Epidermal melanocyte (primary cell): ENCODE measurements around the gene ADAMTSL5.

Experiments
- DNase-seq: peaks from one replicate; pipeline ENCODE4 v3.0.0; 2011; ENCODE audit warnings: low spot score; ENCODE audit not compliant: insufficient read length

ADAMTSL5 gene

DNA sequence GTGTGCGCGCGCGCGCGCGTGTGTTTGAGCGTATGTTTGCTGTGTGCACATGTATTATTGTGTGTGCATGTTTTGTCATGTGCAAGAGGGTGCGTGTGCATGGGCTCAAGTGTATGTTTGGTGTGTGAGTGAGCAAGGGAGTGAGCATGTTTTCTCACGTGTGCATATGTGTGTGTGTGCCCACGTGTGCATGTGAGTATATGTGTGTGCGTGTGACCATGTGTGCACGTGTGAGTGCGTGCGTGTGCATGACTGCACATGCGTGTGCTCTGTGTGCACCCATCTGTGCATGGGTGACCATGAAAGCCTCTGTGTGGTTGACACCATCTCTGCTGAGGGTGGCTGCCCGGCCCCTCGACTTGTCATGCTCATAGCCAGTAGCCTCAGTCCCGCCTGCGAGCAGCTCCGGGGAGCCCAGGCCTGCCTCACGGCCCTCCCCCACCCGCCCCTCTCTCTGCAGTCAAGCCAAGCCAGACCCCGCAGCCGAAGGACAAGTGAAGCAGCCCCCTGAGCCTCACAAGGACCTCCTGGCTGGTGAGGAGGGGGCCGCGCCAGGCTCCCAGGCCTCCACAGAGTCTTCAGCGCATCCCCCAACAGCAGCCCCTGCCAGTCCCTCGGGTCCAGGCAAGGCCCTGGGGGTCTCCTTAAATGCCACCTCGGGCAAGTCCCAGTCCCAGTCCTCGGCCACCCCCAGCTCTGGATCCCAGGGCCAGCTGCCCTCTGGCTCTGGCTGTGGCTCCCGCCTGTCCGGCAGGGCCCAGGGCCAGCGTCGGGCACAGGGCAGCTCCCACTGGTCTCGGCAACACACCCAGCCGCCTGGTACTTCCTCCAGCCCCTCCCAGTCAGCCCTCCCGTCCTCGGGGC is 15.9 kb downstream of the ADAMTSL5 start:
- no peak for DNase-seq

DNA sequence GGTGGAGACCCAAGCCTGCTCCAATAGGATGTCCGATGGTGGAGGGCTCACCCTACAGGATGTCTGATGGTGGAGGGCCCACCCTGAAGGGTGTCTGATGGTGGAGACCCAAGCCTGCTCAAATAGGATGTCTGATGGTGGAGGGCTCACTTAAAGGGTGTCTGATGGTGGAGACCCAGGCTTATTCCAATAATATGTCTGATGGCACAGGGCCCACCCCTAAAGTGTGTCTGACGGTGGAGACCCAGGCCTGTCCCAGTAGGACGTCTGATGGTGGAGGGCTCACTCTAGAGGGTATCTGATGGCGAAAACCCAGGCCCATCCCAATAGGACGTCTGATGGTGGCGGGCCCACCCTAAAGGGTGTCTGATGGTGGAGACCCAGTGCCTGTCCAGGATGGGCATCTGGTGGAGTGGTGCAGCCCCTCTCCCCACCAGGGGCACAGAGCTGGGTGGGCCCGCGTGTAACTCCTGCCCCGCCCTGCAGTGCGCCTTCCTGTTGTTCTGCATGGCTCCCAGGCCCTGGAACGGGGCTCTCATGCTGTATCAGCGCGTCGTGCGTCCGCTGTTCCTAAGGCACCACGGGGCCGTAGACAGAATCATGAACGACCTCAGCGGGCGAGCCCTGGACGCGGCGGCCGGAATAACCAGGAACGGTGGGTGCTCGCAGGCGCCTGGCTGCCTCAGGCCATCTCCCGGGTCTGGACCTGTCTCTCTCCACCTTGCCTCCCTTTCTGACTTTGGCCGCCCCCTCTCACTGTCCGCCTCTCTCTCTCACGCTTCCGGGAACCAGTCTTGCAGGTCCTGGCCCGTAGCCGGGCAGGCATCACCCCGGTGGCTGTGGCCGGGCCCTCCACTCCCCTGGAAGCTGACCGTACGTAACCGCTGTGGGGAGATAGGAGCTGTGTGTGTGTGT is 16.8 kb downstream of the ADAMTSL5 start:
- DNase-seq: no peak

DNA sequence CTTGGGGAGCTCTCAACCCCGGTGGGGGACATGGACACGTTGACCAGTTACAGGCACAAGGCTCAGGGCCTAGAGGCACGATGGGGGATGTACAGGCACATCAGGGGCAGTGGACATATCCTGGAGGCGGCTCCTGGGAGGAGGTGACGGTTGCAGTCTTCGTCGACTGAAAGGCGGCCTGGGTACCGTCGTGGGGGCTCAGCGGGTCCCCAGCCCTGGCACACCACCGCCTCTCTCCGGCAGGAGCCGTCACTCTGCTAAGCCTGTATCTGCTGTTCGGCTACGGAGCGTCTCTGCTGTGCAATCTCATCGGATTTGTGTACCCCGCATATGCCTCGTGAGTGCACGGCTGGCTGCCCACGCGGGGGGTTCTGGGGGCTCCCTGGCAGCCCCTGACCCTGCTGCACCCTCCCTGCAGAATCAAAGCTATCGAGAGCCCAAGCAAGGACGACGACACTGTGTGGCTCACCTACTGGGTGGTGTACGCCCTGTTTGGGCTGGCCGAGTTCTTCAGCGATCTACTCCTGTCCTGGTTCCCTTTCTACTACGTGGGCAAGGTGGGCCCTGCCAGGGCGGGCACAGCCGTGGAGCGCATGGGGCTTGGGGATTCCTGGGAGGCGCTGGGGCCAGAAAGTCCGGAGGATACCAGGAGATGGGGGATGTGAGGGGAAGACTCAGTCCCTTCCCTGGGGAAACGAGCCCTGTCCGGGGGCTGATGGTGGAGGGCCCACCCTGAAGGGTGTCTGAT is 17.6 kb downstream of the ADAMTSL5 start:
- DNase-seq: no peak

DNA sequence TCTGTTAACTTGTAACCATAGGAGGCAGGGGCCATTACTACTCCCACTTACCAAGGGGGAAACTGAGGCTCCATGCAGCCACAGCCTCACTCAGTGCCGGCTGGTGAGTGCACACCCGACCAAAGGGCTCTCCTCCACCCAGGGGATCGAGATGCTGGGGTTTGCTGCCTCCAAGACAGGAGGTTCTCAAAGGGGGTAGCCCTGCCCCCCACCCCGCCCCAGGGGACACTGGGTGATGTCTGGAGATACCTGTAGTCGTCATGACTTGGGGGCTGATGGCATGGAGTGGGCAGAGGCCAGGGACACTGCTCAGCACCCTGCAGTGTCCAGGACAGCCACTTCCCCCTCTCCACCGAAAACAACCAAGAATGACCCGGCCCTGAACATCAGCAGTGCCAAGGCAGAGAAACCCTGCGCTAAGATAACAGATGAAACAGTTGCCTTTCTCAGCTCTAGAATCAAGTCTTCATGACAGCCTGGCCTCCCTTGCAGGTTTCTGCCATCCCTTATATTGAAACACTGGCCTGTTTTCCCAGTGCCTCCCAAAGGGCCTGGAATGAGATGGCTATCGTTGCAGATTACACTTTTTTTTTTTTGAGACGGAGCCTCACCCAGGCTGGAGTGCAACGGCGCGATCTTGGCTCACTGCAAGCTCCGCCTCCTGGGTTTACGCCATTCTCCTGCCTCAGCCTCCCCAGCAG is 18.6 kb downstream of the ADAMTSL5 start:
- DNase-seq: no peak

DNA sequence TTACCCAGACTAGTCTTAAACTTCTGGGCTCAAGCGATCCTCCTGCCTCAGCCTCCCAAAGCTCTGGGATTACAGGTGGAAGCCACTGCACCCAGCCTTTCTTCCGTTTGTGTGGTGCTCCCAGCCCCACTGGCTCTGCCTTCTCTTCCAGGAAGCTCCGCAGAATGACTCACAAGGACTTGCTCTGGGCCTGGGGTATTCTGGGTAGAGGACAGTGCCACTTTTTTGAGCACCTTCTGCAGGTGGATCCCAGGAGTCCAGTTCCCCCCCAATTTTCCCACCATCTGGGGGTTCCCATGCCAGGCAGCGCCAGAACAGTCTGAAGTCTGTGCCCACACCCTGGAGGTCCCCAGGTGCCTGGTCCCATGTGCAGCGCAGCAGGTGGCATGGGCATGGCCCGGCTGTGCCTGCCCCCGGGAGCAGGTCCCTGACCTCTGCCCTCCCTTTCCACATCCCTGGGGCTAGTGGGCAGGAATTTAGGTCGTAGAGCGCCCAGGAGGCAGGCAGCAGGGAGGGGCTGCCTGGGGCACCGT is 20.3 kb downstream of the ADAMTSL5 start:
- no peak for DNase-seq

DNA sequence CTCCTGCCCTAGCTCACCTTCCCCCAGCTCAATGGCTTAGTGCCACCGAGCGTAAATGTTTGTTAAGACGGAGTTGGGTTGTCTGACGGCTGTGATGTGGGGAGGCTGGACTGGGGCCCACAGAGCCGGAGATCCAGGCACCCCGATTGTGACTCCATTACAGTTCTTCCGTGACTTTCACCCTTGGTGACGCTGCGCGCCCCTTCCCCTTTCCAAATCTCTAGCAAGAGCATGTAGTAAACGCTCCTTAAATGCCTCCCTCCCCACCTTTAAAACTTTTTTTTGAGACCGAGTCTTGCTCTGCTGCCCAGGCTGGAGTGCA is 21.0 kb downstream of the ADAMTSL5 start:
- DNase-seq: no peak

DNA sequence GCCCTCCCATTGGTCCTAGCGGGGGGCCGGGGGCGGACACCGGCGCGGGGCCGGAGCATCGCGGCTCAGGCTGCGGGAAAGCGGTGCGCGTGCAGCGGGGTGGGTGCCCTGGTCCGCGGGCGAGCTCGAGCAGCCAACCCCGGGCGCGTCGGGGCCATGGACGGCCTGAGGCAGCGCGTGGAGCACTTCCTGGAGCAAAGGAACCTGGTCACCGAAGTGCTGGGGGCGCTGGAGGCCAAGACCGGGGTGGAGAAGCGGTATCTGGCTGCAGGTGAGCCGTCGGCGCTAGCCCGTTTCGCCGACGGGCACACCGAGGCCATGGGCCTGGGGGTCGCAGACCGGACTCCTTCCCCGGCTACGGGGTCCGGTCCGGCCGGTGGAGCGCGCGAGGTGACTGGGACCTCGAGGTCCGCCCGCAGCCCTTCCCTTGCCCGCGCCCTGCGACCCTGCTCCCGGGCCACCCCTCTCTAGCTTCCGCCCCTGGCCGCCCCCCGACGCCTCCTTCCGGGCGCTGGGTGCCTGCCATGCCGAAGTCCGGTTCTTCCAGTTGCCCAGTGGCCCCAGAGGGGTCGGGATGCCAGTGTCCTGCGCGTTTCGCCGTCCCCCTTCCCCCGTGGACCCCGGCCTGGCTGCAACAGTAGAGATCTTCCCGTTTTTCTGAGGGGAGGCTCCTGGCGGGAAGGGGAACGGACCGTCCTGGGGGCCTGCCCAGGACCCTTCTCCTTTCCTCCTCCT is 21.5 kb downstream of the ADAMTSL5 start, which contains the start of gene REEP6:
REEP6 (plus strand) TSS at position 68 of the 735 bp plus-strand sequence; CDS start at position 157, 89 bp downstream.
- DNase-seq: no peak

DNA sequence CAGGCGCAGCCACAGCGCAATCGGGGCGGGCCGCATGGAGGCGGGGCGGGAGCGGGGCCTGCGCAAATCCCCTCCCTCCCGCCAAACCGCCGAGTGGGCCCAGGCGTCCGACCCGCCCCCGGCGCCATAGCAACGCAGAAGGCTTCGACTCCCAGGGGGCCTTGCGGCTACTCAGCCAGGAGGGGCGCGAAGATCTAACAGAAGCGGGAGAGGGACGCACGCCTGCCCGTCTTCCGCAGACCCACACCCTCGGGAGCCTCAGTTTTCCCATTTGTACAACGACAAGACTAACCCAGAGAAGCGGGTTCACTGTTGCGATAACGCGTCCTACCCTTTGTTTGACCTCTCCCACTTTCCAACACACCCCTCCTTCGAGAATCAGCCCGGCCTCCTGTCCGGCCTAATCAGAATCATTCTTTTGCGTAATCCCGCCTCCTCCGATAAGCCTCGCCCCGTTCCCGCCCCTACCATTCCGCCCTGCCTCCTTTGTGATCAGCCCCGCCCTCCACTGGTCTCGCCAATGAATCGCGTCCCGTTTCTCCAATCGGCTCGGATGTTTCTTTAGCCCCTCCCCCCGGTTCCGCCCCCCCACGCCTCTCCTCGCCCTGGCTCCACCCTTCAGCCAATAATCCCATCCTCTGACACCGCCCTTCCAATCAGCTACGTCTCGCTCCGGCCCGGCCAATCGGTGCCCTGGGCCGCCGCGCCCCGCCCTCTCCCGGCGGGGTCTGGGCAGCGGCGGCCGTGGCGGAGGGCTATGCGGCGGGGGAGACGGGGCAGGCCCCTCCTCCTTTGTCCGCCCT is 22.3 kb downstream of the ADAMTSL5 start, which contains the start of gene PCSK4:
PCSK4 (minus strand) TSS at position 40 of the 803 bp plus-strand sequence; CDS start at position 36, 4 bp downstream.
- peak; percentile 99 for DNase-seq

DNA sequence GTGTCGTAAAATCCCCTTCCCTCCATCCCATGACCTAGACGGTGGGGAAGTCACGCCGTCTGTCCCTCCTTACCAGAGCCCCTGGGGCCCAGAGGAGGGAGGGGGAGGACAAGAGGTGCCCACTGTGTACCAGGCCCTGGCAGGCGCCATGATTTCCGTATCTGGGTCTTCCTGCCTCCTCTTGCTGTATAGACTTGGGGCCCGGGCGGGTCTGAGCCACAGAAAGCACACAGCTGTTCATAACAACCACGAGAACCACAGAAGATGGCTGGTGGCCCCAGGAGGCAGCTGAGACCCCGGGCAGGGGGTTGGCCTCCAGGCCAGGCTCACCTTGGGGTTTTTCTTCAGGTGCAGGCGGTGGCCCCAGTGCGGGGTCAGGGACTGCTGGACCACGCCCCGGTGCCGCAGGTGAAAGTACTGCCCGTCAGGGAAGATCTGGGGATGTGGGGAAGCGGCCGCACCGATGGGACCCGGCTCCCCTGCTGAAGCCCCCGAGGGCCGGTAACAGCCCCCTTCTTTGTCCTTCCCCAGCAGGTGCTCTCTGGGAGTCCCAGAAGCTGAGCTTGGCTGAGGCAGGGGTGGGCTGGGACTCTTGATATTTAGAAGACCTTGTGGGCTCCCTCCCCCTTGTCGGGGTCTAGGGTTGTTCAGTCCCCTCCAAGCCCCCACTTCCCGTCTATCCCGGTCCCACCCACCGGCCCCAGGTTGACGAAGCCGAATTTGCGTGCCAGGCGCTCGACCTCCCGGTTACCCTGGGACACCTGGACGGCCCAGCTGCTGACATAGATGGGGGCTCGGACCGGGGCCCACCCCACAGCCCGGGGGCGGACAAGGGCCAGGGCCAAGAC is 23.1 kb downstream of the ADAMTSL5 start:
- no peak for DNase-seq

DNA sequence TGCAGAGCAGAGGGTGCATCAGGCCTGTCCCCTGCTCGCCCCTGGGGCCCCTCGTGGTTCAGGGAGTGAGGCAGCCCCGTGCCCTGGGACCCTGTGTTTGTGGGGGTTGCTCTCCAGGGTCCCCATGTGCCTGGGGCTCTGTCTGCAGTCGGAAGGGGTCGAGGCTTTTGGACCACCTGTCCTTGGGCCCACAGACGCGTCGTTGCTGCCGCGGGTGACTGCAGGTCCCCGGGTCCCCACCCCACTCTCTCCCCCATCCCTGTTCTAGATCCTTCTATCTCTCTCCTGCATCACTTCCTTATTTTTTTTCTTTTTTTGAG is 24.6 kb downstream of the ADAMTSL5 start:
- DNase-seq: no peak

DNA sequence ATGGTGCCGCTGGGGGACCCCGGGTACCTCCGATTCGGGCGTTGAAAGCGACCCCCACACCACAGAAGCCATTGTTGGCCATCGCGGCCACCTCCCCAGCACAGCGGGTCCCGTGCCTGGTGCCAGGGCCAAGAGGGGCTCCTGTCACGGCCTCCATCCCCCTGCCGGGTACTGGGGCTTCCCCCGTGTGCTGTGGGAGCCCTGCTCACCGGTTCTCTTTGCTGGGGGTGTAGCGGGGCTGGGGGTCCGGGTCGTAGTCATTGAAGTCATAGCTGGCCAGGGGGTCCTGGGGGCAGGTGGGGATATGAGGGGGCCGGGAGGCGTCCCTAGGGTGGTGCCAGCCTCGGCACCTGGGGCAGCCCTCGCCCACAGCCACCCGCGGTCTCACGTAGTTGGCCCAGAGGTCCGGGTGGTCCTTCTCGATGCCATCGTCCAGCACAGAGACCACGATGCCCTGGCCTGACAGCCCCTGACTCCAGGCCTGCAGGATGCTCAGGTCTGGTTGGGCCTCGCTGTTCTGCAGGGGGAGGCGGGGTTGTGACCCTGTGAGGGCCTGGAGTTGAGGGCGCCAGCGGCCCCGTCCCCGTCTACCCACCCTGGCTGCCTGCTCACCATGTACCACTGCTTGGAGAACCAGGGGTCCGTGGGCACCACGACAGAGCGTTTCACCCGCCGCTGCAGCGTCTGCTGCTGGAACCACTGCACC is 25.1 kb downstream of the ADAMTSL5 start:
- DNase-seq: no peak

DNA sequence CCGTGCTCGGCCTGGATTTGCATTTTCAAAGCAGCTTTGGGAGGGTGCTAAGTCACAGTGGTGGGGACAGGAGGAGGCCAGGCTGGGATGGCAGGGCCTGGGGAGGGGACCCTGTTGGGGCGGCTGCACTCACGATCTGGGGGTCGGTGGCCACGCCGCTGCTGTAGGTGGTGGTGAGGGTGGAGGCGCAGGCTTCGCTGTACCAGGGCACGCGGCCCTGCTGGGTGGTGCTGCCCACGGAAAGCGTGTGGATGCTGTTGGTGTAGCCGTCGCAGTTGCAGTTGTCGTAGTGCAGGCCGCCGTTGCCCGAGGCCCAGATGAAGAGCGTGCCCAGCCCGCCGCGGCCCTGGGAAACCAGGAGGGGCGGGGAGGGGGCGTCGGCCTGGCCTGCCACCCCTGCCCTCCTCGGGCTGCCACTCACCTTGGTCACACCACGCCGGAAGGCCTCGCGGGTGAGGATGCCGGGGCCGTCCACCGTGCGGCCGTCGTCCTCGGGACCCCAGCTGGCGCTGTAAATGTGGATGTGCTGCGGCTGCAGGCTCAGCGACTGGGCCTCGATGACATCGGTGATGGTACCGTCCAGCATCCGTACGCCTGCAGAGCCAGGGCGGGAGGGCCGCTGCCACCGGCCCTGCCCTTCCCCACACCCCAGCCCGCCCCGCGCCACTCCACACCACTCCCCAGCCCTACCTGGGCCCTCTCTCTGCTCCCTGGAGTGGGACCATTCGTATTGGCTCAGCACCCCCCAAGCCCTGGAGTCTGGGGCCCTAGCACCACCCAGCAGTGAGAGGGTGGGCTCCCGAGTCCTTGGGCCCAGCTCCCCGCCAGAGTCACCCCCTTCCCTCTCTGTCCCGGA is 25.9 kb downstream of the ADAMTSL5 start:
- no peak for DNase-seq

DNA sequence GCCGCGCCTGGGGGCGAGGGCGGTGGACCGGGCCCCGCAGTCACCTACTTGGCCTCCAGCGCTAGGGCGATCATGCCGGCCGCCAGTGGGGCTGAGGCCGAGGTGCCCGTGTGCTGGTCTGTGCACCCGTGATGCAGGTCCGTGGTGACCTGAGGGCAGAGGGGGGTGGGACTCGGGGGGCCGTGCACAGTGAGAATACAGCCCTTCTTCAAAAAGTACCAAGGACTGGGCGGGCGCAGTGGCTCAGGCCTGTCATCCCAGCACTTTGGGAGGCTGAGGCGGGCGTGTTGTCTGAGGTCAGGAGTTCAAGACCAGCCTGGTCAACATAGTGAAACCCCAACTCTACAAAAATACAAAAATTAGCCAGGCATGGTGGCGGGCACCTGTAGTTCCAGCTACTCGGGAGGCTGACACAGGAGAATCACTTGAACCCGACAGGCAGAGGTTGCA is 28.8 kb downstream of the ADAMTSL5 start:
- no peak for DNase-seq

DNA sequence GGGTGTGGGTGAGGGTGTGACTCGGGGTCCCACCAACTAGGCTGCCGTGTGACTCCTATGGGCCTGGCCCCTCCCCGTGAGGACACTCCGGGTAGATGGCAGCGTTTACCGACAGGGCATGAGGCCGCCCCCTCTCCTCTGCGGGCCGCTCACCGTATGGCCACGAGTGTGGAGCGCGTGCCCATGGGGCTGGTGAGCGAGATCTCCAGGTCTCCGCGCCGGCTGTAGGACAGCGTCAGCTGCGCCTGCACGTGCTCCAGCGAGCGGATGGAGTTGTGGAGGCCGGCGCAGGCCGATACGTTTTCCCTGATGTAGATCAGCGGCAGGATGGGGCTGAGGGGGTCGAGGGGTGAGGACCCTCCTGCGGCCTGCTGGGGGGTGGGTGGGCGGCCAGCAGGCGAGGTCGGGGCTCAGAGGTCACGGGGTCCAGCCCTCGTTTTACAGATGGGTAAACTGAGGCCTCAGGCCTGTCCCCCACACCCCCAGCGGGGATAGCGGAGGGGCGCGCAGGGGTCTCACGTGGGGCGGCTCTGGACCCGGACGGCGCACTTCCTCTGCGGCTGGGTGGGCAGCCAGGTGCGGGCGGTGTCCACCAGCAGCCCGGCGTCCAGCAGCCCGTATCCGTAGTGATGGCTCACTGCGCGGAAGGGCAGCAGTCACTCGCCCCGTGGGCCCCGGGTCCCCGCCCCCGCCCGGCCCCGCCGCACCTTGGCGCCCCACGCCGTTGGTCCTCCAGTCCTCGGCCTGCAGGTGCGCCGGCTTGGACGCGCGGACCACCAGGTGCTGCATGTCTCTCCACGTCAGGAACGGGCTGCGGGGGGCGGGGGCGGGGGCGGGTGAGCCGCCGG is 29.5 kb downstream of the ADAMTSL5 start:
- DNase-seq: no peak

DNA sequence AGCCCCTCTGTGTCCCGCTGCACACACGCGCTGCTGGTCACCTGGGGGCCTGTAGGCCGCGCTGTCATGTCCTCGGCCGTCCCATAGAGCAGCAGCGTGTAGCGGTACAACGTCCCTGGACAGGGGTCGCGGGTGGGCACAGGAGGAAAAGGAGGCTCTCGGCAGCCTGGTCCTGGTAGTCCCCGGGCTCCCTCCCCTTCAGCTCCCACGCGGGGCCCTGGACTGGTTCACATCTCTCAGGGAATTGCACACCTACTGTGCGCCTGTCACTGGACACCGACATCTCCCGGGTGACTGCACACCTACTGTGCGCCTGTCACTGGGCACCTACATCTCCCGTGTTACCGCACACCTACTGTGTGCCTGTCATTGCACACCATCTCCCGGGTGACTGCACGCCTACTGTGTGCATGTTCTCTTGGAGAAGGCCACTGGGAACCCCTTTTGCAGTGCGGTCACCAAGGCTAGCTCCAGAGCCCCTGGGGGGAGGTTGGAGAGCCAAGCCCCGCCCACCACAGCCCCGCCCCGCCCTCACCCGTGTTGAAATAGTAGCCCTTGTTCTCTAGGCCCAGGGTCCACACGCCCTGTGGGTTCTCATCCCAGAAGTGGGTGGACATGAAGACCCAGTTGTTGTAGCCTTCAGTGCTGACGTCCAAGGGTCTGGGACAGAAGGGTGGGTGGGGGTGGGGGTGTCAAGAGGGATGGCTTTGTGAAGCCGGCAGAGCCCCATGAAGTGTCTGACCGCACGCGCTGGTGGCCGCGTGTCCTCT is 30.3 kb downstream of the ADAMTSL5 start:
- DNase-seq: peak; percentile 19
